Left lung (tissue), 10 donors: ENCODE results near the gene ALDH2. TPM values are rescaled to one million over a fixed set of nuclear protein-coding genes. Genes with fewer than 3 reads are reported as not detected.
"Not testable (repeated sequence)": the region's sequence is repeated elsewhere in the genome, so short reads cannot be mapped to it uniquely, and the experiment has no call there.

ENCODE experiments used
- ATAC-seq: fragments of 200-7000 bp; cut with Tn5 transposase; one replicate; pipeline ENCODE4 v1.9.1; 2020; ENCODE audit warnings: moderate library complexity
- DNase-seq, 4 donors: peaks; one replicate each; pipeline ENCODE4 v3.0.0-alpha.2; 2013 to 2020
- H3K27ac ChIP-seq, 2 donors: fragments of 200-600 bp; sonication (generic) in 1 of 2; one replicate each; pipeline versions ENCODE4 v1.5.0 to v1.8.0; 2020 to 2021
- H3K27me3 ChIP-seq, 2 donors: fragments of 200-600 bp; sonication (generic) in 1 of 2; one replicate each; pipeline versions ENCODE4 v1.5.0 to v1.8.0; 2020 to 2021
- H3K36me3 ChIP-seq, 2 donors: fragments of 200-600 bp; sonication (generic) in 1 of 2; one replicate each; pipeline versions ENCODE4 v1.5.0 to v1.8.0; 2020 to 2021
- H3K4me1 ChIP-seq, 2 donors: fragments of 200-600 bp; one replicate each; pipeline ENCODE4 v1.8.0; 2021
- H3K4me3 ChIP-seq, 2 donors: fragments of 200-600 bp; sonication (generic) in 1 of 2; one replicate each; pipeline versions ENCODE4 v1.5.0 to v1.8.0; 2020 to 2021; ENCODE audit warnings: mild to moderate bottlenecking in 1 of 2
- H3K9me3 ChIP-seq, 2 donors: fragments of 200-600 bp; sonication (generic) in 1 of 2; one replicate each; pipeline versions ENCODE4 v1.5.0 to v1.8.0; 2020 to 2021
- CTCF ChIP-seq, 2 donors: fragments of 200-600 bp; sonication (generic) in 1 of 2; IDR thresholded peaks; one replicate each; pipeline versions ENCODE4 v1.5.0 to v1.8.0; 2021; ENCODE audit warnings: antibody characterized with exemption in 2 of 2
- intact Hi-C, 2 donors: fragments of 100-400 bp; cut with DNase I; formaldehyde crosslinking; loops; one replicate each; pipeline versions ENCODE4 v1.11.2 to v1.14.2; 2022
- polyA plus RNA-seq, 6 donors: library from polyadenylated mRNA; unstranded; fragments of 120-200 nt; gene quantifications; one replicate each; pipeline ENCODE4 v1.2.1, GENCODE V29; 2013; ENCODE audit not compliant: insufficient read length in 6 of 6
- total RNA-seq, 2 donors: library from RNA; stranded (reverse); fragmentation: NEBNext Ultra II Directional; extraction: Animal tissue kit (Norgen Biotek cat#: 25700); gene quantifications; one replicate each; pipeline ENCODE4 v1.2.1, GENCODE V29; 2021
- donor health status: DM: no; HTN: yes; CAD: no.
- donor health status: DM: no; HTN: no; CAD: no.

The ALDH2 gene
- total and polyA plus RNA-seq, 8 donors: 91.6 to 289 (median 104) TPM

- H3K9me3 ChIP-seq, DNase-seq, H3K27me3 ChIP-seq, H3K4me3 ChIP-seq, H3K36me3 ChIP-seq, intact Hi-C loops, H3K27ac ChIP-seq: not testable (repeated sequence)
- peak; percentile 23 to 28 for TF ChIP-seq CTCF (IDR thresholded peaks at IDR 0.05)
- ATAC-seq: peak; percentile 47
- peaks cover 0 to 26% of the 10 kb centered on the region in 2 donors for H3K4me1 ChIP-seq
Measured at GRCh38 chr12:111824312-111824711, 57.6 kb downstream of the ALDH2 start.

GRCh38 chr12:111825509-111825908 lies 58.8 kb downstream of the ALDH2 start:
- no peak for TF ChIP-seq CTCF (IDR thresholded peaks at IDR 0.05)
- no peaks in the 10 kb centered on the region for H3K9me3 ChIP-seq
- peaks cover 0 to 26% of the 10 kb centered on the region in 2 donors for H3K4me1 ChIP-seq
- no peak overlapping the region for H3K4me3 ChIP-seq
- no peak for DNase-seq
- no peaks in the 10 kb centered on the region for H3K27me3 ChIP-seq
- H3K27ac ChIP-seq: no peak overlapping the region
- ATAC-seq: no peak
- H3K36me3 ChIP-seq: no peaks in the 10 kb centered on the region
- intact Hi-C loops: no loop called here

- H3K4me3 ChIP-seq: no peak overlapping the region
- H3K4me1 ChIP-seq: peaks cover 0 to 26% of the 10 kb centered on the region in 2 donors
- H3K27me3 ChIP-seq: no peaks in the 10 kb centered on the region
- no peaks in the 10 kb centered on the region for H3K9me3 ChIP-seq
- no peaks in the 10 kb centered on the region for H3K36me3 ChIP-seq
- ATAC-seq (no peak), DNase-seq (no peak)
- no peak overlapping the region for H3K27ac ChIP-seq
- intact Hi-C loops: no loop called here
- no peak for TF ChIP-seq CTCF (IDR thresholded peaks at IDR 0.05)
Measured at GRCh38 chr12:111826316-111826715, 59.6 kb downstream of the ALDH2 start.

GRCh38 chr12:111826992-111827391 lies 60.3 kb downstream of the ALDH2 start:
- H3K27ac ChIP-seq: no peak overlapping the region
- peaks cover 0 to 26% of the 10 kb centered on the region in 2 donors for H3K4me1 ChIP-seq
- ATAC-seq: no peak
- no peaks in the 10 kb centered on the region for H3K36me3 ChIP-seq
- intact Hi-C loops: no loop called here
- no peak for TF ChIP-seq CTCF (IDR thresholded peaks at IDR 0.05)
- no peak overlapping the region for H3K4me3 ChIP-seq
- DNase-seq: no peak
- no peaks in the 10 kb centered on the region for H3K9me3 ChIP-seq
- no peaks in the 10 kb centered on the region for H3K27me3 ChIP-seq

- TF ChIP-seq CTCF (IDR thresholded peaks at IDR 0.05): no peak
- Histone ChIP-seq H3K9me3 (no peaks in the 10 kb centered on the region), H3K36me3 (no peaks in the 10 kb centered on the region), H3K27ac (no peak overlapping the region), H3K4me3 (no peak overlapping the region), H3K4me1 (peaks cover 0 to 18% of the 10 kb centered on the region in 2 donors), H3K27me3 (no peaks in the 10 kb centered on the region)
- DNase-seq (no peak), ATAC-seq (no peak)
- intact Hi-C loops: no loop called here
Measured at GRCh38 chr12:111827907-111828306, 61.2 kb downstream of the ALDH2 start.
